Spleen (tissue), 7 donors: ENCODE measurements around the gene PARD3B.

ENCODE experiments used
- CTCF ChIP-seq, 11 experiments: fragments of 200-600 bp in 7 of 11; fragments of 450-650 bp in 4 of 11; sonication (generic) in 4 of 11; IDR thresholded peaks in 8 of 11; conservative IDR thresholded peaks in 3 of 11; 1 replicate in 7 of 11; 2 replicates in 4 of 11; pipeline versions ENCODE4 v1.4.0 to v1.8.0; 2016 to 2021; ENCODE audit warnings: antibody characterized with exemption in 11 of 11, inconsistent platforms in 4 of 11, mild to moderate bottlenecking in 1 of 11
- POLR2A ChIP-seq, 3 donors: fragments of 450-650 bp; IDR thresholded peaks; one replicate each; pipeline ENCODE4 v1.5.1; 2017; ENCODE audit warnings: antibody characterized with exemption in 3 of 3, mild to moderate bottlenecking in 1 of 3
- POLR2AphosphoS5 ChIP-seq, 3 donors: sonication (generic); formaldehyde crosslinking; IDR thresholded peaks; one replicate each; pipeline ENCODE4 v1.5.1; 2017; ENCODE audit warnings: antibody characterized with exemption in 3 of 3
- donor health status: DM: no; HTN: no; CAD: no; lungs with moderate emphysema.
- donor health status: DM: no; HTN: no; CAD: no.
- donor health status: DM: no; HTN: no; CAD: no.

GRCh38 chr2:204825681-204826080 lies 280.4 kb downstream of the PARD3B start:
- TF ChIP-seq POLR2A (IDR thresholded peaks at IDR 0.05) = no peak
- no peak for TF ChIP-seq CTCF (IDR thresholded peaks at IDR 0.05 in 8 of 11, conservative IDR thresholded peaks at IDR 0.05 in 3 of 11)
- TF ChIP-seq POLR2AphosphoS5 (IDR thresholded peaks at IDR 0.05) = no peak
